ENCODE measurements around the gene LGMN.

LGMN gene

DNA sequence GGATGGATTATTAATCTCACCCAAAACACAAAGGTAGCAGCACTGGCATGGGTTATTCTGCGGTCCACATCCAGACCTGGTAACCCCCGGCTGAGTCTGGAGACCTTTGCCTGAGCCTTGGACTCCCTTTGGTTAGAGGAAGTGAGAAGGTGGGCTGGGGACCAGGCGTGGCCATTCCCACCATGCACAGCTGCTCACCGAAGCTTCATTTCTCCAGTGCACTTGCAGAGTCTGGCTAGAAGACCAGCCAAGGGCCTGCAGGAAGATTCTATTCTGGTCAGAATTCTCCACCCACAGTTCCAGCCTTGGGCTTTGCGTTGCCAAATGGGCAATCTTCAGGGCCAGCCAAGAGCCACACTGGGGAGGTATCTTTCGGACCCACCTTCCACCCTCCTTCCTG lies 73.0 kb downstream of the LGMN start:
- H4K91ac ChIP-seq (ENCODE audit: low read length), result no peak overlapping the region
- H2BK5ac ChIP-seq (ENCODE audit: low read depth, low read length, poor library complexity, severe bottlenecking), result no peak overlapping the region
- H2BK120ac ChIP-seq (ENCODE audit: low read depth, low read length), result no peak overlapping the region
- H3K14ac ChIP-seq (ENCODE audit: low read length in 2 of 2), result no peak overlapping the region
- peaks cover 35 to 47% of the 10 kb centered on the region in 2 experiments for H3K36me3 ChIP-seq (ENCODE audit: control insufficient read depth in 1 of 2, insufficient read depth in 2 of 2, low read depth in 1 of 2, low read length in 2 of 2)
- peaks cover 5% of the 10 kb centered on the region for H3K4me1 ChIP-seq (ENCODE audit: control insufficient read depth, insufficient read depth, low read depth, low read length)
- H2AFZ ChIP-seq (ENCODE audit: low read depth, low read length), result no peak overlapping the region
- DNase-seq, result no peak
- no peak overlapping the region for H2AK5ac ChIP-seq (ENCODE audit: low read length, severe bottlenecking)
- H2BK15ac ChIP-seq (ENCODE audit: low read depth, poor library complexity, severe bottlenecking), result no peak overlapping the region
- no peak overlapping the region for H3K4ac ChIP-seq (ENCODE audit: low read depth in 1 of 2, low read length in 2 of 2)
- H3K4me2 ChIP-seq (ENCODE audit: low read length, poor library complexity, severe bottlenecking), result no peak overlapping the region
- no peak overlapping the region for H2BK12ac ChIP-seq (ENCODE audit: low read length in 2 of 2)
- no peak overlapping the region for H3K23ac ChIP-seq (ENCODE audit: low read length in 2 of 2)
- no peak overlapping the region for H3K4me3 ChIP-seq (ENCODE audit: insufficient read depth in 1 of 2, low read depth in 1 of 2, low read length in 2 of 2)
- H3K27me3 ChIP-seq (ENCODE audit: control insufficient read depth in 1 of 2, insufficient read depth in 1 of 2, low read length in 2 of 2), result no peaks in the 10 kb centered on the region
- no peaks in the 10 kb centered on the region for H3K9me3 ChIP-seq (ENCODE audit: control insufficient read depth, low read length)
- H3K27ac ChIP-seq (ENCODE audit: low read length, poor library complexity, severe bottlenecking), result no peak overlapping the region
- H3K79me1 ChIP-seq (replicated peaks; ENCODE audit: low read length, poor library complexity, severe bottlenecking), result peaks cover 3% of the 10 kb centered on the region
- no peak overlapping the region for H4K8ac ChIP-seq (ENCODE audit: low read length)
- H3K9ac ChIP-seq (ENCODE audit: low read length), result no peak overlapping the region
- 95% methylated on average over 6 of the region's 6 CpGs for WGBS
- H3K18ac ChIP-seq (ENCODE audit: low read depth in 1 of 2, low read length in 2 of 2), result no peak overlapping the region

DNA sequence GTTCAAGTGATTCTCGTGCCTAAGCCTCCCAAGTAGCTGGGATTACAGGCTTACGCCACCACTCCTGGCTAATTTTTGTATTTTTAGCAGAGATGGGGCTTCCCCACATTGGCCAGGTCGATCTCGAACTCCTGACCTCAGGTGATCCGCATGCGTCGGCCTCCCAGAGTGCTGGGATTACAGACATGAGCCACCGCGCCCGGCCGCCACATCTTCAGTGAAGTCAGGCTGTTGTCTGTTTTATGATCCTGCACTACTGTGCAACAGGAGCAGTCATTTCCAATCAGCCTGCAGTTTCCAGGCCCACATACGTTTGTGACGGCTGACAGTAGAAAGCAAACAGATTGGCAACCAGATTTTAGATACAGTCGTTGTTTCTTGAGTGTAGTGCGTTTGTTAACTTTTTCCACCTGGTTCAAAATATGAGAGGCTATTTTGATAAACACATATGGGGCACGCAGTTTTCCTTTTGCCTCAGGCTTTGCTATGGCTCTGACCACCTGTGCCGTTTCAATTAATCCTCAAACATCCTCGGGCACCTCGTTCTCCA lies 74.8 kb downstream of the LGMN start:
- Histone ChIP-seq H2BK15ac (ENCODE audit: low read depth, poor library complexity, severe bottlenecking) (no peak overlapping the region), H3K23ac (ENCODE audit: low read length in 2 of 2) (no peak overlapping the region), H3K79me1 (replicated peaks; ENCODE audit: low read length, poor library complexity, severe bottlenecking) (peaks cover 5% of the 10 kb centered on the region), H3K9me3 (ENCODE audit: control insufficient read depth, low read length) (no peaks in the 10 kb centered on the region), H3K14ac (ENCODE audit: low read length in 2 of 2) (no peak overlapping the region), H3K27ac (ENCODE audit: low read length, poor library complexity, severe bottlenecking) (no peak overlapping the region), H3K4me2 (ENCODE audit: low read length, poor library complexity, severe bottlenecking) (no peak overlapping the region), H2BK5ac (ENCODE audit: low read depth, low read length, poor library complexity, severe bottlenecking) (no peak overlapping the region), H3K18ac (ENCODE audit: low read depth in 1 of 2, low read length in 2 of 2) (no peak overlapping the region), H3K4me1 (ENCODE audit: control insufficient read depth, insufficient read depth, low read depth, low read length) (peaks cover 8% of the 10 kb centered on the region), H4K8ac (ENCODE audit: low read length) (no peak overlapping the region), H2BK12ac (ENCODE audit: low read length in 2 of 2) (no peak overlapping the region), H3K4me3 (ENCODE audit: insufficient read depth in 1 of 2, low read depth in 1 of 2, low read length in 2 of 2) (no peak overlapping the region), H2AFZ (ENCODE audit: low read depth, low read length) (no peak overlapping the region), H2BK120ac (ENCODE audit: low read depth, low read length) (no peak overlapping the region), H3K4ac (ENCODE audit: low read depth in 1 of 2, low read length in 2 of 2) (no peak overlapping the region), H3K27me3 (ENCODE audit: control insufficient read depth in 1 of 2, insufficient read depth in 1 of 2, low read length in 2 of 2) (no peaks in the 10 kb centered on the region), H4K91ac (ENCODE audit: low read length) (no peak overlapping the region), H3K36me3 (ENCODE audit: control insufficient read depth in 1 of 2, insufficient read depth in 2 of 2, low read depth in 1 of 2, low read length in 2 of 2) (peaks cover 28 to 36% of the 10 kb centered on the region in 2 experiments), H3K9ac (ENCODE audit: low read length) (no peak overlapping the region), H2AK5ac (ENCODE audit: low read length, severe bottlenecking) (no peak overlapping the region)
- DNase-seq, result no peak
- WGBS, result 82% methylated on average over 18 of the region's 19 CpGs

- no peak overlapping the region for H2BK120ac ChIP-seq (ENCODE audit: low read depth, low read length)
- no peaks in the 10 kb centered on the region for H3K27me3 ChIP-seq (ENCODE audit: control insufficient read depth in 1 of 2, insufficient read depth in 1 of 2, low read length in 2 of 2)
- H3K4ac ChIP-seq (ENCODE audit: low read depth in 1 of 2, low read length in 2 of 2), result no peak overlapping the region
- no peak overlapping the region for H2AFZ ChIP-seq (ENCODE audit: low read depth, low read length)
- DNase-seq, result no peak
- H2BK12ac ChIP-seq (ENCODE audit: low read length in 2 of 2), result no peak overlapping the region
- H3K79me1 ChIP-seq (replicated peaks; ENCODE audit: low read length, poor library complexity, severe bottlenecking), result peaks cover 14% of the 10 kb centered on the region
- no peak overlapping the region for H2AK5ac ChIP-seq (ENCODE audit: low read length, severe bottlenecking)
- H3K14ac ChIP-seq (ENCODE audit: low read length in 2 of 2), result no peak overlapping the region
- H3K9me3 ChIP-seq (ENCODE audit: control insufficient read depth, low read length), result no peaks in the 10 kb centered on the region
- peak overlapping the region in 1 of 2 experiments; percentile 10 for H3K4me3 ChIP-seq (ENCODE audit: insufficient read depth in 1 of 2, low read depth in 1 of 2, low read length in 2 of 2)
- no peak overlapping the region for H2BK15ac ChIP-seq (ENCODE audit: low read depth, poor library complexity, severe bottlenecking)
- no peak overlapping the region for H4K91ac ChIP-seq (ENCODE audit: low read length)
- H2BK5ac ChIP-seq (ENCODE audit: low read depth, low read length, poor library complexity, severe bottlenecking), result no peak overlapping the region
- H3K27ac ChIP-seq (ENCODE audit: low read length, poor library complexity, severe bottlenecking), result no peak overlapping the region
- peak overlapping the region; percentile 72 for H3K9ac ChIP-seq (ENCODE audit: low read length)
- peaks cover 21 to 28% of the 10 kb centered on the region in 2 experiments for H3K36me3 ChIP-seq (ENCODE audit: control insufficient read depth in 1 of 2, insufficient read depth in 2 of 2, low read depth in 1 of 2, low read length in 2 of 2)
- H3K4me1 ChIP-seq (ENCODE audit: control insufficient read depth, insufficient read depth, low read depth, low read length), result peaks cover 8% of the 10 kb centered on the region
- H3K4me2 ChIP-seq (ENCODE audit: low read length, poor library complexity, severe bottlenecking), result no peak overlapping the region
- 82% methylated on average over 8 of the region's 9 CpGs for WGBS
- H3K23ac ChIP-seq (ENCODE audit: low read length in 2 of 2), result no peak overlapping the region
- H3K18ac ChIP-seq (ENCODE audit: low read depth in 1 of 2, low read length in 2 of 2), result no peak overlapping the region
- no peak overlapping the region for H4K8ac ChIP-seq (ENCODE audit: low read length)
Measured at GRCh38 chr14:92670643-92671366, 77.6 kb downstream of the LGMN start.

DNA sequence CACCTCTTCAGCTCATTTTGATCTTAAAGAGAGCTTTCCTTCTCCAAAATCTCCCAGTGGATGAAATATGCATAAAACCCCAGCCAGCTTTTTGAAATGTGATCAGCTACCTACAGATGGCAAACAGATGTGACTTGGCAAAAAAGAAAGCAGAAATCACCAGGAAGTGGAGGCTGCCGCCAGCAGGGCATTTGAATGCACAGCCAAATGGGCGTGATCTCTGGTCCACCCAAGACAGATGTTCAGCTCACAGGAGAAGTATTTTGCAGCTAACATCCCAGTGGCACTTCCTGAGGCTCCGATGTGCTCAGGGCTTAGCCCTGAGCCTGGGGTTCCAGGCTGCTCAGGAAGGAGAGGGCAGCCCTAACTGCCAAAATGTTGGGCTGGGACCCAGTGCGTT lies 78.3 kb downstream of the LGMN start:
- no peak overlapping the region for H2BK12ac ChIP-seq (ENCODE audit: low read length in 2 of 2)
- H2BK15ac ChIP-seq (ENCODE audit: low read depth, poor library complexity, severe bottlenecking), result no peak overlapping the region
- H4K8ac ChIP-seq (ENCODE audit: low read length), result peak overlapping the region; percentile 7
- peak overlapping the region; percentile 72 for H3K9ac ChIP-seq (ENCODE audit: low read length)
- peak overlapping the region; percentile 53 for H4K91ac ChIP-seq (ENCODE audit: low read length)
- no peak overlapping the region for H2BK5ac ChIP-seq (ENCODE audit: low read depth, low read length, poor library complexity, severe bottlenecking)
- H3K27me3 ChIP-seq (ENCODE audit: control insufficient read depth in 1 of 2, insufficient read depth in 1 of 2, low read length in 2 of 2), result no peaks in the 10 kb centered on the region
- peaks cover 15% of the 10 kb centered on the region for H3K79me1 ChIP-seq (replicated peaks; ENCODE audit: low read length, poor library complexity, severe bottlenecking)
- no peak overlapping the region for H3K4ac ChIP-seq (ENCODE audit: low read depth in 1 of 2, low read length in 2 of 2)
- no peak overlapping the region for H3K4me2 ChIP-seq (ENCODE audit: low read length, poor library complexity, severe bottlenecking)
- WGBS, result 82% methylated on average over 4 of the region's 4 CpGs
- H3K9me3 ChIP-seq (ENCODE audit: control insufficient read depth, low read length), result no peaks in the 10 kb centered on the region
- H3K23ac ChIP-seq (ENCODE audit: low read length in 2 of 2), result no peak overlapping the region
- H3K27ac ChIP-seq (ENCODE audit: low read length, poor library complexity, severe bottlenecking), result no peak overlapping the region
- H3K18ac ChIP-seq (ENCODE audit: low read depth in 1 of 2, low read length in 2 of 2), result no peak overlapping the region
- no peak overlapping the region for H2BK120ac ChIP-seq (ENCODE audit: low read depth, low read length)
- H3K36me3 ChIP-seq (ENCODE audit: control insufficient read depth in 1 of 2, insufficient read depth in 2 of 2, low read depth in 1 of 2, low read length in 2 of 2), result peaks cover 23 to 28% of the 10 kb centered on the region in 2 experiments
- peak overlapping the region in 1 of 2 experiments; percentile 20 for H3K14ac ChIP-seq (ENCODE audit: low read length in 2 of 2)
- no peak overlapping the region for H2AFZ ChIP-seq (ENCODE audit: low read depth, low read length)
- peaks cover 8% of the 10 kb centered on the region for H3K4me1 ChIP-seq (ENCODE audit: control insufficient read depth, insufficient read depth, low read depth, low read length)
- DNase-seq, result no peak
- no peak overlapping the region for H3K4me3 ChIP-seq (ENCODE audit: insufficient read depth in 1 of 2, low read depth in 1 of 2, low read length in 2 of 2)
- no peak overlapping the region for H2AK5ac ChIP-seq (ENCODE audit: low read length, severe bottlenecking)

Measured in mesenchymal stem cell (in vitro differentiated cells and primary cell).